ENCODE results near the gene SLC22A23. TPM values are rescaled to one million over a fixed set of nuclear protein-coding genes. Genes with fewer than 3 reads are reported as not detected.

Gene SLC22A23
- total RNA-seq, 1 donor from 2014 or later, result 0.52 TPM

DNA sequence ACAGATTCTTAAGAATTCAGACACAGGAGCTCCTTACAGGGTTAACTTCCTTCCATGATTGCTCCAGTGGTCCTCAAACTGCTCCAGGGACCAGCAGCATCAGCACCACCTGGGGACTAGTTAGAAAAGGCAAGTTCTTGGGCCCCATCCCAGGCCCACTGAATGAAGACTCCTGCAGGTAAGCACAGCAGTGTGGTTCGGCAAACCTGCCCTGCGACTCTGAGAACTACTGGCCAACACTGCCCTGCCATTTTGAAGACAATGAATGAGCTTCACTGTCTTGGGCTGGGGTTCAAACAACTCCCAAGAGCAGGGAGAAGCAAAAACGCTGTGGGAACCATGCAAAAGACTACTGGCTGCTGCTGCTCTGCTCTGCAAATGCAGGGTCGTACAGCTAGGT is 39.4 kb downstream of the SLC22A23 start:
- TF ChIP-seq, protein P1, sequence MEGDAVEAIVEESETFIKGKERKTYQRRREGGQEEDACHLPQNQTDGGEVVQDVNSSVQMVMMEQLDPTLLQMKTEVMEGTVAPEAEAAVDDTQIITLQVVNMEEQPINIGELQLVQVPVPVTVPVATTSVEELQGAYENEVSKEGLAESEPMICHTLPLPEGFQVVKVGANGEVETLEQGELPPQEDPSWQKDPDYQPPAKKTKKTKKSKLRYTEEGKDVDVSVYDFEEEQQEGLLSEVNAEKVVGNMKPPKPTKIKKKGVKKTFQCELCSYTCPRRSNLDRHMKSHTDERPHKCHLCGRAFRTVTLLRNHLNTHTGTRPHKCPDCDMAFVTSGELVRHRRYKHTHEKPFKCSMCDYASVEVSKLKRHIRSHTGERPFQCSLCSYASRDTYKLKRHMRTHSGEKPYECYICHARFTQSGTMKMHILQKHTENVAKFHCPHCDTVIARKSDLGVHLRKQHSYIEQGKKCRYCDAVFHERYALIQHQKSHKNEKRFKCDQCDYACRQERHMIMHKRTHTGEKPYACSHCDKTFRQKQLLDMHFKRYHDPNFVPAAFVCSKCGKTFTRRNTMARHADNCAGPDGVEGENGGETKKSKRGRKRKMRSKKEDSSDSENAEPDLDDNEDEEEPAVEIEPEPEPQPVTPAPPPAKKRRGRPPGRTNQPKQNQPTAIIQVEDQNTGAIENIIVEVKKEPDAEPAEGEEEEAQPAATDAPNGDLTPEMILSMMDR (conservative IDR thresholded peaks at IDR 0.05; ENCODE audit: low read depth, low read length), result no peak
- DNase-seq (ENCODE audit: low read depth), result no peak
- H3K4me3 ChIP-seq (ENCODE audit: low read depth, low read length), result no peak overlapping the region

DNA sequence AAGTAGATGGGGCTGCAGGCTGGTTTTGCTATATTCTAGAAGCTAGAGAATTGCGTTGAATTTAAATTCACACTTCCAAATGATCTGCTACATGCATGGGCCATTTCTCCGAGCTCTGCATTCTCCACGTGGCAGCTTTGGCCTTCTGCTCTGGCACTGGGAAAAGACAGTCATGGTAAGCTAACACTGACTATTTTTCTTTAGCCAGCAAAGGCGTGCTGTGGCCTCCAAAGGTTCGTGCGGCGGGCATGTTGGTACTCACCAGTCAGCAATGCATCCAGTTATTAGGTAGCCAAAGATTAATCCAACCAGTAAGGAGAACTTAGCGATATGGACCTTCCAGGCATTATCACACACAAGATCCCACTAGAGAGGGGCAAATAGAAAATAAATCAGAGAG is 41.4 kb downstream of the SLC22A23 start:
- H3K4me3 ChIP-seq (ENCODE audit: low read depth, low read length), result no peak overlapping the region
- DNase-seq (ENCODE audit: low read depth), result no peak
- TF ChIP-seq, protein P1 (conservative IDR thresholded peaks at IDR 0.05; ENCODE audit: low read depth, low read length), result no peak

DNA sequence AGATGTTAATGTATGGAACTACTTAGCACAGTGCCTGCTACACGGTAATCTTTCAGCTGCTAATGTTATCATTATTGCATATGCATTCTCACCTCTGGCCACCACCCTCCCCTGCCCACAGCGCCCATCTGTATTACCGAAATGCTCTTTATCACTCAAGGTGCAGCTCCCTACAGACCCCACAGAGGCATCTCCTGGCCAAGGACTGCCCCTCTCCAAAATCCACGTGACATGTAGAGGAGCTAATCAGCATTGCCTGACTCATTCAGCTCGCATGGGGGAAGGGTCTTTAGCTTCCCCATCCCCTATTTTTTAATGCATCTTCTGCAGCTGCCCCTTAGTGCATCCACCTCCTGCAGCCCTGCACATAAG is 41.8 kb downstream of the SLC22A23 start:
- no peak for DNase-seq (ENCODE audit: low read depth)
- TF ChIP-seq, protein P1 (conservative IDR thresholded peaks at IDR 0.05; ENCODE audit: low read depth, low read length), result no peak
- no peak overlapping the region for H3K4me3 ChIP-seq (ENCODE audit: low read depth, low read length)

DNA sequence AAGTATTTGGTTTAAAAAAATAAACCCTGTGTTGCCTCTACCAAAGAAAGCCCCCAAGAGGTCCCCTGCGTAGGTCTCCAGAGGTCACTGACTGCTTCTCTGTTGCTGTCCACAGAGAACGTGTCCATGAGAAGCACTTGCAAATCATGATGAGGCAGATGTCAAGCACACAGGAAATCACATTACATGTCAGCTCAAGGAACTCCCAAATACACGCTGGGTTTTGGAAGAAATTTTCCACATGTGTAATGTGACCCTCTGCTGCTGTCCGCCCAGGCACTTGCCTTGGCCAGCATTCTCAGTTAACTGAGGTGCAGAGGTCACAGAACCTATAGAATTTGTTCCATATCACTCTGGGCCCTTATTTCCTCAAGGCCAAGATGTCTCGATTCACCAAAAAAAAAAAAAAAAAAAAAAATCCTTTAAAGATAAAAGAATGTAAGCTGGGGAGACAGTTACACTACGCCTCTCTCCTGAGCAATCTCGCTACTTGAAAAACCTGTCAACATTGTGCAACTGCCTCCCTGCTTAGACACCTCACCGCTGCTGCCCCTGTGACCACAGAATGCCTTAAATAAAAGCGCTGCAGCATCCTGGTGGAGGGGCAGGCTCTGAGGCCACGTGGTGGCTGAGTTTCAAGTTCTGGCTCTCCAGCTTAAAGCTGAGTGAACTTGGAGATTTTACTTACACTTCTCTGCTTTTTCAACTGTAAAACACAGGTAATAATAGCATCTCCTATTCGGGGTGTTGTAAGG is 42.3 kb downstream of the SLC22A23 start:
- TF ChIP-seq, protein P1 (conservative IDR thresholded peaks at IDR 0.05; ENCODE audit: low read depth, low read length), result no peak
- DNase-seq (ENCODE audit: low read depth), result no peak
- H3K4me3 ChIP-seq (ENCODE audit: low read depth, low read length), result no peak overlapping the region

DNA sequence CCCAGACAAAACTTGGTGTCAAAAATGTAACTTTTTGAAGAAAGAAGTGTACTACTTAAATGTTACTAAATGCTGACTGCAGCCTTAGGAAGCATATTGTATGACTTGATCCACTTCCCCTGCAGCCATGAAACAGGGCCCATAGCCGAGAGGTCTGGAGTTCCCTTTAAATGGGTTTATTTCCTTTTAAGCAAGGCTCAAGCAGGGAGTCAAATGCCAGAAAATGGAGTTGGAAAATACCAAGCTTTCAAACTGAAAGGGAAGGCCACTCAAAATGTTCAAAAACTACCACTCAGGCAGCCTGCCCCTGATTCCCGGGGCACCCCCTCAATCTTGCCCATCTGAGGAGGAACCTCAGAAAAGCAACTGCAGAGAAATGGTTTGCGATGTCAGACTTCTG is 43.3 kb downstream of the SLC22A23 start:
- TF ChIP-seq, protein P1 (conservative IDR thresholded peaks at IDR 0.05; ENCODE audit: low read depth, low read length), result no peak
- no peak for DNase-seq (ENCODE audit: low read depth)
- H3K4me3 ChIP-seq (ENCODE audit: low read depth, low read length), result no peak overlapping the region

DNA sequence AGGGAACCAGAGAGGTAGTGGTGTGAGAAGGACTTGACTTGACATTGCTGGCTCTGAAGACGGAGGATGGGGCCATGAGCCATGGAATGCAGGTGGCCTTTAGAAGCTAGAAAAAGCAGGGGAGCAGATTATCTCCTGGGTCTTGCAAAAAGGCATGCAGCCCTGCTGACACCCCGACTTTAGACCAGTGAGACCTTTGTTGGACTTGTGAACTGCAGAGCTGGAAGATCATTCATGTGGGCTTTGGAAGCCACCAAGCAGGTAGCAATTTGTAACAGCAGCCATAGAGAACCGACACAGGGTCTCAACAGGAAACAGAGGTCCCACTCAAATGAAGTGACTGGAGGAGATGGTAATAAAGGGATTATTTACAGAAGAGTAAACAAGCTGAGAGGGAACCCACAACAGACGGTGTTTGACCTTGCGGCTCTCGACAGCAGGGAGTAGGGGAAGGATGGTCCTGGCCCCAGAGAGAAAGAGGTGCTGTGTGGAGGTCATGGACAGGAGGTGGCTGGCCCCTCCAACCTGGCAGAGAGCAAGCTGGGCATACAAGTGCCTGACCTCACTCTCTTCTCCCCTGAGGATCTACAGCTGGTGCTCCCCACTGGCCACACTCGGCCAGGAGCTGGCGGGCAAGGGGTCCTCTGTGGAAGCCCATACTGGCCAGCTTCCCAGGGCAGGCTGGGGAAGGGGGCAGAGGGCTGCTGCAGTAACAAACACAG is 43.9 kb downstream of the SLC22A23 start:
- TF ChIP-seq, protein P1 (conservative IDR thresholded peaks at IDR 0.05; ENCODE audit: low read depth, low read length), result no peak
- no peak overlapping the region for H3K4me3 ChIP-seq (ENCODE audit: low read depth, low read length)
- DNase-seq (ENCODE audit: low read depth), result no peak
